Hematopoietic multipotent progenitor cell treated with erythropoietin and hydrocortisone succinate and interleukin-3 and kit ligand, for 6 days (in vitro differentiated cells): ENCODE data around the gene PSMA2.

Experiments used
- DNase-seq: peaks from one replicate; pipeline ENCODE4 v3.0.0-alpha.2; 2015

The PSMA2 gene

GRCh38 chr7:42931834-42932651, at the start of gene PSMA2, which contains the start of gene MRPL32:
TSS of gene PSMA2 (minus strand) at chr7:42932174. CDS start at chr7:42932158, 16 bp downstream.
TSS of gene MRPL32 (plus strand) at chr7:42932376. CDS start at chr7:42932387, 11 bp downstream.
- DNase-seq: peak; percentile 99

- no peak for DNase-seq
Measured at GRCh38 chr7:42981601-42982000, 49.6 kb upstream of the PSMA2 start.

GRCh38 chr7:42980514-42980913, 48.5 kb upstream of the PSMA2 start:
- no peak for DNase-seq

- no peak for DNase-seq
Measured at GRCh38 chr7:42980084-42980483, 48.1 kb upstream of the PSMA2 start.

- DNase-seq: no peak
Measured at GRCh38 chr7:42978496-42978895, 46.5 kb upstream of the PSMA2 start.

GRCh38 chr7:42976371-42976770, 44.4 kb upstream of the PSMA2 start:
- no peak for DNase-seq

GRCh38 chr7:42972699-42973500, 40.9 kb upstream of the PSMA2 start:
- DNase-seq: no peak

- DNase-seq: no peak
Measured at GRCh38 chr7:42967391-42967790, 35.4 kb upstream of the PSMA2 start.

- DNase-seq: no peak
Measured at GRCh38 chr7:42964849-42965805, 33.2 kb upstream of the PSMA2 start.

GRCh38 chr7:42964293-42964692, 32.3 kb upstream of the PSMA2 start:
- no peak for DNase-seq

GRCh38 chr7:42961170-42961569, 29.2 kb upstream of the PSMA2 start:
- no peak for DNase-seq

GRCh38 chr7:42960762-42961161, 28.8 kb upstream of the PSMA2 start:
- no peak for DNase-seq

- no peak for DNase-seq
Measured at GRCh38 chr7:42959549-42959948, 27.6 kb upstream of the PSMA2 start.

- no peak for DNase-seq
Measured at GRCh38 chr7:42956062-42956461, 24.1 kb upstream of the PSMA2 start.

- no peak for DNase-seq
Measured at GRCh38 chr7:42953994-42954393, 22.0 kb upstream of the PSMA2 start.

GRCh38 chr7:42952328-42952727, 20.4 kb upstream of the PSMA2 start:
- no peak for DNase-seq

- DNase-seq: no peak
Measured at GRCh38 chr7:42950417-42950816, 18.4 kb upstream of the PSMA2 start.

GRCh38 chr7:42947521-42947920, 15.5 kb upstream of the PSMA2 start:
- DNase-seq: no peak

- no peak for DNase-seq
Measured at GRCh38 chr7:42946627-42946950, 14.6 kb upstream of the PSMA2 start.

- DNase-seq: peak; percentile 92
Measured at GRCh38 chr7:42945821-42946626, 14.1 kb upstream of the PSMA2 start.

- peak; percentile 90 for DNase-seq
Measured at GRCh38 chr7:42940985-42941847, 9.2 kb upstream of the PSMA2 start.
